ENCODE measurements around the gene GLRA1.

DNA sequence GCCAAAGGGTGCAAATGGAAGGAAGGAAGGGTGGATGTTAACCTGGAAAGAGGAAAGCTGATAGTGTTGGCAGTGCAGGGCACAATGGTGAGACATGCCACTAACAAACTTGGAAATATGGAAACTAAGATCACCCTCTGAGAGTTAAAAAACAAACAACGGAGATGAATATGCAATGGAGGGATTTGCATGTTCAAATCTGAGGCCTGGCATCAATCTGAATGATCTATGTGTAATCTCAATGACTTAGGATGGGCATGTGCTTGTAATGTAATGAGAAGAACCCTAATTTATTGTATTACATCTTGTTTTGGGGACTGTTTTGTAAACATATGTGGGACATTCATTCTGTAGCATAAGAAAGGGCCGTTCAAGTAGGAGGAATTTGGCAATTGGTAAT lies 54.4 kb downstream of the GLRA1 start:
- TF ChIP-seq, protein P1, sequence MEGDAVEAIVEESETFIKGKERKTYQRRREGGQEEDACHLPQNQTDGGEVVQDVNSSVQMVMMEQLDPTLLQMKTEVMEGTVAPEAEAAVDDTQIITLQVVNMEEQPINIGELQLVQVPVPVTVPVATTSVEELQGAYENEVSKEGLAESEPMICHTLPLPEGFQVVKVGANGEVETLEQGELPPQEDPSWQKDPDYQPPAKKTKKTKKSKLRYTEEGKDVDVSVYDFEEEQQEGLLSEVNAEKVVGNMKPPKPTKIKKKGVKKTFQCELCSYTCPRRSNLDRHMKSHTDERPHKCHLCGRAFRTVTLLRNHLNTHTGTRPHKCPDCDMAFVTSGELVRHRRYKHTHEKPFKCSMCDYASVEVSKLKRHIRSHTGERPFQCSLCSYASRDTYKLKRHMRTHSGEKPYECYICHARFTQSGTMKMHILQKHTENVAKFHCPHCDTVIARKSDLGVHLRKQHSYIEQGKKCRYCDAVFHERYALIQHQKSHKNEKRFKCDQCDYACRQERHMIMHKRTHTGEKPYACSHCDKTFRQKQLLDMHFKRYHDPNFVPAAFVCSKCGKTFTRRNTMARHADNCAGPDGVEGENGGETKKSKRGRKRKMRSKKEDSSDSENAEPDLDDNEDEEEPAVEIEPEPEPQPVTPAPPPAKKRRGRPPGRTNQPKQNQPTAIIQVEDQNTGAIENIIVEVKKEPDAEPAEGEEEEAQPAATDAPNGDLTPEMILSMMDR (conservative IDR thresholded peaks at IDR 0.05), result no peak
- no peak for TF ChIP-seq ZFX (IDR thresholded peaks at IDR 0.05)
